NCI-H82 treated with DMSO at 0.1 percent for 48 hours (cell line): ENCODE results near the gene HAO2.

Experiments used
- DNase-seq: peaks from one replicate; lab custom pipeline; 2025; ENCODE audit not compliant: unreplicated experiment; lab: John Stamatoyannopoulos, UW

HAO2 gene

DNA sequence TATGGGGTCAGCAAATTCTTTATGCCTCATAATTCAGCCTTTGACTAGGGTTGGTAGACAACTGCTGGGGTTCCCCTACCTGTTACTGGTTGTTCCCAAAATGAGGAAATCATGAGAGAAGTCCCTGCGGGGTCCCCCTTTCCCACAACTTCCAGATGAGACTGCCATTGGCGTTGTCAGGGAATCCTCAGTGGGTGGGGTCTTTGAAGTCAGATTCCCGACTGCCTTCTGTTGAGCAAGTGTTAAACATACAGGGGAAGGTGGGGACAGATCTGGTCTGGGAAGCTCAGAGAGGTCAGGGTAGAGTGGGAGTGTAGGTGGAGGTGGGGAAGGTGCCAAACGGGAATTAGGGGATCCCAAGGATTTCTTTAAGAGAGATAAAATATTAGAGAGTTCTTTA lies 61.1 kb downstream of the HAO2 start:
- no peak for DNase-seq

GRCh38 chr1:119430486-119430885 lies 61.9 kb downstream of the HAO2 start:
- no peak for DNase-seq

DNA sequence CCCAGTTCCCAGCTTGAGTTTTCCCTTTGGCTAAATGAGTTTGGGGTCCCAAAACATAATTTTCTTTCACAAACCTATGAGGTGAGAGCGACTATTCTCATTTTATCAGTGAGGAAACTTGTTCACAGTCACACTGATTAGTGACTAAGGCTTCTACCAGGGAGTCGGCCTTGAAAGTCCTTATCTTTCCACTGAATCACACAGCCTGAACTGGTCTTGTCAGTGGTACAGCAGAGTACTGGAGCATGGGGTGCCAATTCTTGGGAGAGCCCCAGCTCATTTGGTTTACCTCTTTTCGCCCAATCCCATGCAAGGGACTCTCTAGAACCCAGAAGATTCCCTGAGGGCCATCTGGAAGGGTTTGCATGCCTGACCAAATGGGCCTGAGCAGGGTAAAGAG lies 63.3 kb downstream of the HAO2 start:
- DNase-seq, result no peak

- no peak for DNase-seq
These were observed 66.5 kb downstream of the HAO2 start for GRCh38 chr1:119435052-119435451.

GRCh38 chr1:119438761-119439160 lies 70.2 kb downstream of the HAO2 start:
- no peak for DNase-seq

DNA sequence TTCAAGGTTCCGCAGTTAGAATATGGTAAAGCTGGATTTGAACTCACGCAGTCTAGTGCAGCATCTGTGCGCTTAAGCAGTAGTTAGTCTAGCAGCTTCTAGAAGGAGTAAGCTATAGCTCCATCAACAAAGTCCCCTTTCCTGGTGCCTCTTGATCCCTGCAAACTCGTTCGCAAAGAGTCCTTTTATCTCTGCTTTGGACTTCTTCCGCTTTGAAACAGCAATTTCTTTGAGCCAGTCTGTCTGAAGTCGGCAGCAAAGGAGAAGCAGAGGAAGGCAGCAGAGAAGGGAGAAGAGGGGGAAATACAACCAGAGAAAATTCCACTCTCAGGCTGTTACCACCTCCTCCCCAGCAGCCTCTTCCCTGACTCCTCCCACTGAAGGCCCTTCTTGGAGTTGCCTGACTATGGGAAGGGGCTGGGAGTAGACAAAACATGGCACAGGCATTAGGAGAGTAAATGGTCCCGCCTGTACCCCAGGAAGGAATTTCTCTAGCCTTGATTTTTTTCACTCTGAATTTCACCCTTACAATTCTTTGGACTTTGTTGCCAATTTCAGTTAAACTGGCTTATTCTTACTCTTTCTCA lies 72.2 kb downstream of the HAO2 start:
- no peak for DNase-seq

- DNase-seq, result no peak
These were observed 74.2 kb downstream of the HAO2 start for GRCh38 chr1:119442756-119443155.
